ENCODE data around the gene DCAF10.
A peak's percentile ranks its signal among the peaks of the same experiment; 100 is the strongest.
"Not testable (repeated sequence)": the region's sequence is repeated elsewhere in the genome, so short reads cannot be mapped to it uniquely, and the experiment has no call there.

Gene DCAF10

GRCh38 chr9:37800631-37801286 lies at the start of gene DCAF10:
DCAF10 (plus strand) TSS chr9:37800797; CDS start chr9:37800867, 70 bp downstream.
- Mint-ChIP-seq H3K9me3 (ENCODE audit: low read depth) (no peaks in the 10 kb centered on the region), H3K4me3 (peak within 1 kb of the TSS; percentile 95), H3K4me1 (ENCODE audit: low read depth) (peaks cover 40% of the 10 kb centered on the region), H3K27me3 (no peaks in the 10 kb centered on the region), H3K36me3 (peaks cover 4% of the 10 kb centered on the region), H3K27ac (peak within 1 kb of the TSS; percentile 88)

GRCh38 chr9:37751186-37751585 lies 49.4 kb upstream of the DCAF10 start:
- Mint-ChIP-seq H3K27ac (no peak overlapping the region), H3K4me1 (ENCODE audit: low read depth) (peaks cover 24% of the 10 kb centered on the region), H3K9me3 (ENCODE audit: low read depth) (no peaks in the 10 kb centered on the region), H3K36me3 (no peaks in the 10 kb centered on the region), H3K27me3 (no peaks in the 10 kb centered on the region), H3K4me3 (no peak overlapping the region)

- not testable (repeated sequence) for H3K27ac Mint-ChIP-seq, H3K4me3 Mint-ChIP-seq
These were observed 48.9 kb upstream of the DCAF10 start for GRCh38 chr9:37751704-37752103.

GRCh38 chr9:37752112-37752511 lies 48.5 kb upstream of the DCAF10 start:
- H3K4me3 Mint-ChIP-seq: peak overlapping the region; percentile 96
- not testable (repeated sequence) for H3K27me3 Mint-ChIP-seq; H3K27ac Mint-ChIP-seq; H3K36me3 Mint-ChIP-seq; H3K9me3 Mint-ChIP-seq (ENCODE audit: low read depth)
- peaks cover 24% of the 10 kb centered on the region for H3K4me1 Mint-ChIP-seq (ENCODE audit: low read depth)

More at GRCh38 chr9:37751704-37752103, 48.9 kb upstream of the DCAF10 start:
- H3K27me3 Mint-ChIP-seq; H3K9me3 Mint-ChIP-seq (ENCODE audit: low read depth); H3K36me3 Mint-ChIP-seq: not testable (repeated sequence)
- peaks cover 24% of the 10 kb centered on the region for H3K4me1 Mint-ChIP-seq (ENCODE audit: low read depth)

GRCh38 chr9:37752642-37753488 lies 47.7 kb upstream of the DCAF10 start:
- Mint-ChIP-seq H3K36me3 (no peaks in the 10 kb centered on the region), H3K27ac (peak overlapping the region; percentile 93), H3K4me3 (peak overlapping the region; percentile 96), H3K9me3 (ENCODE audit: low read depth) (no peaks in the 10 kb centered on the region), H3K4me1 (ENCODE audit: low read depth) (peaks cover 28% of the 10 kb centered on the region), H3K27me3 (no peaks in the 10 kb centered on the region)

- Mint-ChIP-seq H3K9me3 (ENCODE audit: low read depth) (no peaks in the 10 kb centered on the region), H3K4me3 (peak within 1 kb of the TSS; percentile 96), H3K36me3 (no peaks in the 10 kb centered on the region), H3K27ac (peak within 1 kb of the TSS; percentile 93), H3K27me3 (no peaks in the 10 kb centered on the region), H3K4me1 (ENCODE audit: low read depth) (peaks cover 28% of the 10 kb centered on the region)
These were observed 47.0 kb upstream of the DCAF10 start, which contains the start of gene TRMT10B for GRCh38 chr9:37753489-37754190. TRMT10B (plus strand) TSS chr9:37753805; CDS start chr9:37761932, 8,127 bp downstream.

- no peak overlapping the region for H3K4me3 Mint-ChIP-seq
- H3K36me3 Mint-ChIP-seq: no peaks in the 10 kb centered on the region
- no peaks in the 10 kb centered on the region for H3K9me3 Mint-ChIP-seq (ENCODE audit: low read depth)
- peaks cover 17% of the 10 kb centered on the region for H3K4me1 Mint-ChIP-seq (ENCODE audit: low read depth)
- H3K27ac Mint-ChIP-seq: no peak overlapping the region
- no peaks in the 10 kb centered on the region for H3K27me3 Mint-ChIP-seq
These were observed 41.9 kb upstream of the DCAF10 start for GRCh38 chr9:37758747-37759146.

GRCh38 chr9:37760416-37761161 lies 40.0 kb upstream of the DCAF10 start:
- Mint-ChIP-seq H3K36me3 (no peaks in the 10 kb centered on the region), H3K27ac (no peak overlapping the region), H3K9me3 (ENCODE audit: low read depth) (no peaks in the 10 kb centered on the region), H3K4me1 (ENCODE audit: low read depth) (peaks cover 4% of the 10 kb centered on the region), H3K4me3 (no peak overlapping the region), H3K27me3 (no peaks in the 10 kb centered on the region)

GRCh38 chr9:37761511-37761910 lies 39.1 kb upstream of the DCAF10 start:
- H3K36me3 Mint-ChIP-seq: no peaks in the 10 kb centered on the region
- H3K4me1 Mint-ChIP-seq (ENCODE audit: low read depth): peaks cover 4% of the 10 kb centered on the region
- H3K9me3 Mint-ChIP-seq (ENCODE audit: low read depth): no peaks in the 10 kb centered on the region
- no peak overlapping the region for H3K27ac Mint-ChIP-seq
- H3K27me3 Mint-ChIP-seq: no peaks in the 10 kb centered on the region
- no peak overlapping the region for H3K4me3 Mint-ChIP-seq

GRCh38 chr9:37765263-37765662 lies 35.3 kb upstream of the DCAF10 start:
- not testable (repeated sequence) for H3K27ac Mint-ChIP-seq; H3K36me3 Mint-ChIP-seq; H3K27me3 Mint-ChIP-seq; H3K4me3 Mint-ChIP-seq; H3K4me1 Mint-ChIP-seq (ENCODE audit: low read depth); H3K9me3 Mint-ChIP-seq (ENCODE audit: low read depth)

- Mint-ChIP-seq H3K9me3 (ENCODE audit: low read depth) (no peaks in the 10 kb centered on the region), H3K4me1 (ENCODE audit: low read depth) (peaks cover 5% of the 10 kb centered on the region), H3K27ac (no peak overlapping the region), H3K27me3 (no peaks in the 10 kb centered on the region), H3K4me3 (no peak overlapping the region), H3K36me3 (no peaks in the 10 kb centered on the region)
These were observed 31.3 kb upstream of the DCAF10 start for GRCh38 chr9:37769306-37769705.

- Mint-ChIP-seq H3K27me3 (no peaks in the 10 kb centered on the region), H3K9me3 (ENCODE audit: low read depth) (no peaks in the 10 kb centered on the region), H3K4me1 (ENCODE audit: low read depth) (peaks cover 5% of the 10 kb centered on the region), H3K36me3 (no peaks in the 10 kb centered on the region), H3K27ac (no peak overlapping the region), H3K4me3 (no peak overlapping the region)
These were observed 30.6 kb upstream of the DCAF10 start for GRCh38 chr9:37769995-37770394.

GRCh38 chr9:37775216-37775919 lies 25.2 kb upstream of the DCAF10 start:
- H3K4me1 Mint-ChIP-seq (ENCODE audit: low read depth): peaks cover 1% of the 10 kb centered on the region
- H3K36me3 Mint-ChIP-seq: peaks cover 7% of the 10 kb centered on the region
- H3K27me3 Mint-ChIP-seq: no peaks in the 10 kb centered on the region
- H3K4me3 Mint-ChIP-seq: no peak overlapping the region
- no peaks in the 10 kb centered on the region for H3K9me3 Mint-ChIP-seq (ENCODE audit: low read depth)
- H3K27ac Mint-ChIP-seq: peak overlapping the region; percentile 46

- Mint-ChIP-seq H3K27me3 (no peaks in the 10 kb centered on the region), H3K27ac (no peak overlapping the region), H3K36me3 (peaks cover 7% of the 10 kb centered on the region), H3K4me3 (no peak overlapping the region), H3K9me3 (ENCODE audit: low read depth) (no peaks in the 10 kb centered on the region), H3K4me1 (ENCODE audit: low read depth) (peaks cover 8% of the 10 kb centered on the region)
These were observed 24.3 kb upstream of the DCAF10 start for GRCh38 chr9:37776328-37776727.

Measured in activated naive CD8-positive, alpha-beta T cell (primary cell).